MM.1S (cell line): ENCODE measurements around the gene TNFRSF1A.

Experiments
- CTCF ChIP-seq: fragments of 300-600 bp; sonication (generic); IDR thresholded peaks from 2 replicates; pipeline ENCODE4 v1.5.1; 2016; ENCODE audit warnings: antibody characterized with exemption, low read length, mixed read lengths
- EZH2 ChIP-seq: fragments of 300-600 bp; sonication (generic); optimal IDR thresholded peaks from 2 replicates; pipeline ENCODE3; 2017; ENCODE audit warnings: low read depth, mild to moderate bottlenecking, antibody characterized with exemption, low read length, mixed read lengths
- EZH2phosphoT487 ChIP-seq: fragments of 300-600 bp; sonication (generic); IDR thresholded peaks from 2 replicates; pipeline ENCODE4 v1.6.1; 2018; ENCODE audit warnings: antibody characterized with exemption, low read length

- TF ChIP-seq CTCF, result no peak
- no peak for TF ChIP-seq EZH2
- no peak for TF ChIP-seq EZH2phosphoT487
Observed at GRCh38 chr12:6391013-6391412, 49.1 kb upstream of the TNFRSF1A start.
